Measurements from ENCODE around the gene OPRL1.

OPRL1 gene

GRCh38 chr20:64056889-64057627 is 22.8 kb upstream of the OPRL1 start:
- no peak for DNase-seq

GRCh38 chr20:64057628-64058498 is 22.0 kb upstream of the OPRL1 start:
- peak; percentile 43 to 52 for DNase-seq

- DNase-seq, result no peak
Observed at GRCh38 chr20:64058536-64058935, 21.3 kb upstream of the OPRL1 start.

GRCh38 chr20:64062276-64062595 is 17.6 kb upstream of the OPRL1 start:
- DNase-seq, result no peak

- peak; percentile 87 to 95 for DNase-seq
Observed at GRCh38 chr20:64062596-64063388, 17.1 kb upstream of the OPRL1 start, which contains the start of gene TCEA2. Gene TCEA2, plus strand, starts transcription at chr20:64063198. Its CDS starts 115 bp downstream, at chr20:64063313.

- DNase-seq, result no peak
Observed at GRCh38 chr20:64063389-64064144, 16.3 kb upstream of the OPRL1 start.

GRCh38 chr20:64064145-64064698 is 15.7 kb upstream of the OPRL1 start:
- DNase-seq, result no peak

- DNase-seq, result no peak
Observed at GRCh38 chr20:64065062-64065973, 14.6 kb upstream of the OPRL1 start.

- no peak for DNase-seq
Observed at GRCh38 chr20:64065974-64066343, 13.9 kb upstream of the OPRL1 start.

- no peak for DNase-seq
Observed at GRCh38 chr20:64067005-64067632, 12.8 kb upstream of the OPRL1 start.

GRCh38 chr20:64067733-64068307 is 12.1 kb upstream of the OPRL1 start:
- no peak for DNase-seq

GRCh38 chr20:64068386-64069208 is 11.3 kb upstream of the OPRL1 start:
- no peak for DNase-seq

- no peak for DNase-seq
Observed at GRCh38 chr20:64069209-64069613, 10.7 kb upstream of the OPRL1 start.

- DNase-seq, result peak in 1 of 2 experiments; percentile 35
Observed at GRCh38 chr20:64069614-64070243, 10.2 kb upstream of the OPRL1 start.

- no peak for DNase-seq
Observed at GRCh38 chr20:64070244-64070993, 9.5 kb upstream of the OPRL1 start.

GRCh38 chr20:64071341-64072332 is 8.2 kb upstream of the OPRL1 start:
- no peak for DNase-seq
